Measurements from ENCODE around the gene GATM. TPM values are rescaled to one million over a fixed set of nuclear protein-coding genes. Genes with fewer than 3 reads are reported as not detected.

The GATM gene
- total RNA-seq, 1 donor from 2014 or later: 0.30 TPM

- H3K4me3 Mint-ChIP-seq (ENCODE audit: unreplicated experiment): no peak overlapping the region
- no peak for TF ChIP-seq CTCF (IDR thresholded peaks at IDR 0.05)
Measured at GRCh38 chr15:45363334-45363733, 15.0 kb downstream of the GATM start.

GRCh38 chr15:45362419-45362818 is 15.9 kb downstream of the GATM start:
- no peak for TF ChIP-seq CTCF (IDR thresholded peaks at IDR 0.05)
- no peaks in the 10 kb centered on the region for H3K36me3 Mint-ChIP-seq (ENCODE audit: low read depth)
- H3K9me3 Mint-ChIP-seq (ENCODE audit: low read depth): no peaks in the 10 kb centered on the region
- DNase-seq (ENCODE audit: low spot score): no peak
- H3K27me3 Mint-ChIP-seq (ENCODE audit: low read depth): peaks cover 4% of the 10 kb centered on the region
- no peaks in the 10 kb centered on the region for H3K4me1 Mint-ChIP-seq (ENCODE audit: low read depth)
- H3K4me3 Mint-ChIP-seq (ENCODE audit: unreplicated experiment): no peak overlapping the region
- no peak overlapping the region for H3K27ac Mint-ChIP-seq (ENCODE audit: unreplicated experiment)

More at GRCh38 chr15:45363334-45363733, 15.0 kb downstream of the GATM start:
- Mint-ChIP-seq H3K27me3 (ENCODE audit: low read depth) (peaks cover 2% of the 10 kb centered on the region), H3K27ac (ENCODE audit: unreplicated experiment) (no peak overlapping the region), H3K4me1 (ENCODE audit: low read depth) (no peaks in the 10 kb centered on the region), H3K9me3 (ENCODE audit: low read depth) (no peaks in the 10 kb centered on the region), H3K36me3 (ENCODE audit: low read depth) (no peaks in the 10 kb centered on the region)
- DNase-seq (ENCODE audit: low spot score): no peak

- Mint-ChIP-seq H3K36me3 (ENCODE audit: low read depth) (no peaks in the 10 kb centered on the region), H3K27ac (ENCODE audit: unreplicated experiment) (no peak overlapping the region), H3K4me1 (ENCODE audit: low read depth) (no peaks in the 10 kb centered on the region), H3K27me3 (ENCODE audit: low read depth) (peaks cover 4% of the 10 kb centered on the region), H3K4me3 (ENCODE audit: unreplicated experiment) (no peak overlapping the region), H3K9me3 (ENCODE audit: low read depth) (no peaks in the 10 kb centered on the region)
- no peak for DNase-seq (ENCODE audit: low spot score)
- TF ChIP-seq CTCF (IDR thresholded peaks at IDR 0.05): no peak
Measured at GRCh38 chr15:45361878-45362277, 16.5 kb downstream of the GATM start.

- Mint-ChIP-seq H3K27me3 (ENCODE audit: low read depth) (peaks cover 9% of the 10 kb centered on the region), H3K4me3 (ENCODE audit: unreplicated experiment) (no peak overlapping the region), H3K27ac (ENCODE audit: unreplicated experiment) (no peak overlapping the region), H3K4me1 (ENCODE audit: low read depth) (no peaks in the 10 kb centered on the region), H3K36me3 (ENCODE audit: low read depth) (no peaks in the 10 kb centered on the region), H3K9me3 (ENCODE audit: low read depth) (no peaks in the 10 kb centered on the region)
- DNase-seq (ENCODE audit: low spot score): no peak
- TF ChIP-seq CTCF (IDR thresholded peaks at IDR 0.05): no peak
Measured at GRCh38 chr15:45355860-45356259, 22.5 kb downstream of the GATM start.

GRCh38 chr15:45354711-45355110 is 23.6 kb downstream of the GATM start:
- DNase-seq (ENCODE audit: low spot score): no peak
- H3K36me3 Mint-ChIP-seq (ENCODE audit: low read depth): no peaks in the 10 kb centered on the region
- H3K27me3 Mint-ChIP-seq (ENCODE audit: low read depth): peaks cover 15% of the 10 kb centered on the region
- no peaks in the 10 kb centered on the region for H3K9me3 Mint-ChIP-seq (ENCODE audit: low read depth)
- no peak overlapping the region for H3K4me3 Mint-ChIP-seq (ENCODE audit: unreplicated experiment)
- TF ChIP-seq CTCF (IDR thresholded peaks at IDR 0.05): no peak
- no peaks in the 10 kb centered on the region for H3K4me1 Mint-ChIP-seq (ENCODE audit: low read depth)
- no peak overlapping the region for H3K27ac Mint-ChIP-seq (ENCODE audit: unreplicated experiment)
